GM18502 (cell line): ENCODE measurements around the gene SUSD6.
"Not testable (repeated sequence)": the region's sequence is repeated elsewhere in the genome, so short reads cannot be mapped to it uniquely, and the experiment has no call there.

Source experiments
- ATAC-seq: cut with Tn5 transposase; IDR thresholded peaks from one replicate; pipeline ENCODE4 v1.9.1; 2021; ENCODE audit warnings: mild to moderate bottlenecking; ENCODE audit not compliant: unreplicated experiment, poor library complexity

The SUSD6 gene

GRCh38 chr14:69736405-69736804, 125.0 kb downstream of the SUSD6 start:
- ATAC-seq: not testable (repeated sequence)

- no peak for ATAC-seq
Measured at GRCh38 chr14:69741055-69741454, 129.7 kb downstream of the SUSD6 start.

- ATAC-seq: no peak
Measured at GRCh38 chr14:69749956-69750355, 138.6 kb downstream of the SUSD6 start.

GRCh38 chr14:69750495-69750894, 139.1 kb downstream of the SUSD6 start:
- no peak for ATAC-seq

GRCh38 chr14:69752773-69753172, 141.4 kb downstream of the SUSD6 start:
- ATAC-seq: no peak

GRCh38 chr14:69753860-69754259, 142.5 kb downstream of the SUSD6 start:
- no peak for ATAC-seq

GRCh38 chr14:69754487-69754886, 143.1 kb downstream of the SUSD6 start:
- ATAC-seq: no peak

- no peak for ATAC-seq
Measured at GRCh38 chr14:69755296-69755695, 143.9 kb downstream of the SUSD6 start.

- no peak for ATAC-seq
Measured at GRCh38 chr14:69755784-69756183, 144.4 kb downstream of the SUSD6 start.

GRCh38 chr14:69756298-69756697, 144.9 kb downstream of the SUSD6 start:
- ATAC-seq: no peak

GRCh38 chr14:69760810-69761209, 149.4 kb downstream of the SUSD6 start:
- ATAC-seq: no peak

GRCh38 chr14:69763761-69764510, 152.5 kb downstream of the SUSD6 start:
- no peak for ATAC-seq
